Right ventricle myocardium inferior (tissue), 1 donor: ENCODE measurements around the gene CALHM6. TPM values are rescaled to one million over a fixed set of nuclear protein-coding genes. Genes with fewer than 3 reads are reported as not detected.

Experiments used
- ATAC-seq: fragments of 200-7000 bp; cut with Tn5 transposase; one replicate; pipeline ENCODE4 v1.9.1; 2020; ENCODE audit warnings: mild to moderate bottlenecking, moderate library complexity
- DNase-seq: peaks from one replicate; pipeline ENCODE4 v3.0.0; 2021; ENCODE audit errors: missing footprints
- intact Hi-C: fragments of 100-400 bp; cut with DNase I; formaldehyde crosslinking; loops from one replicate; pipeline ENCODE4 v1.11.0; 2022
- total RNA-seq: library from RNA; stranded (reverse); fragmentation: NEBNext Ultra II Directional; extraction: Animal tissue kit (Norgen Biotek cat#: 25700); gene quantifications from one replicate; pipeline ENCODE4 v1.2.1, GENCODE V29; 2021
- donor health status: DM: no; HTN: yes; CAD: no; lungs with severe emphysema.

The CALHM6 gene
- total RNA-seq, 1 donor from 2014 or later = 2.9 TPM

- intact Hi-C loops = loop anchor here (2.0 kb wide), 1 partner anchor 17 kb away; no protein-coding TSS in a partner anchor
- peak; percentile 69 for DNase-seq
- peak; percentile 90 for ATAC-seq
Measured at GRCh38 chr6:116511424-116512110, 50.4 kb downstream of the CALHM6 start, which contains the start of gene CALHM5. CALHM5 (plus strand) TSS chr6:116511639; CDS start chr6:116511697, 58 bp downstream.

GRCh38 chr6:116512111-116512559, 51.0 kb downstream of the CALHM6 start:
- intact Hi-C loops = loop anchor here (2.0 kb wide), 1 partner anchor 17 kb away; no protein-coding TSS in a partner anchor
- DNase-seq = no peak
- ATAC-seq = peak; percentile 59

- ATAC-seq = no peak
- DNase-seq = no peak
- intact Hi-C loops = loop anchor here (2.0 kb wide), 1 partner anchor 16 kb away; no protein-coding TSS in a partner anchor
Measured at GRCh38 chr6:116512734-116513133, 51.6 kb downstream of the CALHM6 start.

Other genes starting within 250 kb of the CALHM6 start
- gene TSPYL4, start 207.3 kb upstream of the CALHM6 start, total RNA-seq = 27.4 TPM
- gene TSPYL1, start 181.4 kb upstream of the CALHM6 start, total RNA-seq = 80.6 TPM
- gene DSE, start 90.4 kb upstream of the CALHM6 start, total RNA-seq = 11.6 TPM
- gene CALHM5, start 50.3 kb downstream of the CALHM6 start, total RNA-seq = 2.9 TPM
- not detected for gene TRAPPC3L, start 84.3 kb downstream of the CALHM6 start, total RNA-seq
- not detected for gene CALHM4, start 92.4 kb downstream of the CALHM6 start, total RNA-seq
- gene RWDD1, start 110.1 kb downstream of the CALHM6 start, total RNA-seq = 72.6 TPM
- not detected for gene RSPH4A, start 155.1 kb downstream of the CALHM6 start, total RNA-seq
- gene ZUP1, start 207.4 kb downstream of the CALHM6 start, total RNA-seq = 3.8 TPM
- gene KPNA5, start 219.8 kb downstream of the CALHM6 start, total RNA-seq = 7.3 TPM